ENCODE measurements around the gene AREG.

DNA sequence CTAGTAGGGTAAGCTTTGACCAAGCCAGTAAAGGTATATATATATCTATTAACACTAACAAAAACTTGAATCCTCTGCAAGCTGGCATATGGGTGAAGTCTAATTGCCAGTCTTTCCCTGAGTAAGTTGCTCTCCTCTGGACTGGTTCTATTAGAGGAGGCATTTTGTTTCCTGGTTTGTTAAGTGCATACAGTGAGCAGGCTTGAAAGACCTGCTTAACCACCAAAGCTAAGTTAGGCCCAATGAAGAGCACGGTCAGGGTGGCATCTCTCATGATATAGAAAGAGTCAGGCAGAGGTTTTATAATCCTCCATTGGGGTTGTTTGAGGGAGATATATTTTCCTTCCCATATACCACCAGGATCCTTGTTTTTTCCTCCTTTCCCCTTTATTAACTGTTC lies 9.6 kb upstream of the AREG start:
- TF ChIP-seq, protein P1, sequence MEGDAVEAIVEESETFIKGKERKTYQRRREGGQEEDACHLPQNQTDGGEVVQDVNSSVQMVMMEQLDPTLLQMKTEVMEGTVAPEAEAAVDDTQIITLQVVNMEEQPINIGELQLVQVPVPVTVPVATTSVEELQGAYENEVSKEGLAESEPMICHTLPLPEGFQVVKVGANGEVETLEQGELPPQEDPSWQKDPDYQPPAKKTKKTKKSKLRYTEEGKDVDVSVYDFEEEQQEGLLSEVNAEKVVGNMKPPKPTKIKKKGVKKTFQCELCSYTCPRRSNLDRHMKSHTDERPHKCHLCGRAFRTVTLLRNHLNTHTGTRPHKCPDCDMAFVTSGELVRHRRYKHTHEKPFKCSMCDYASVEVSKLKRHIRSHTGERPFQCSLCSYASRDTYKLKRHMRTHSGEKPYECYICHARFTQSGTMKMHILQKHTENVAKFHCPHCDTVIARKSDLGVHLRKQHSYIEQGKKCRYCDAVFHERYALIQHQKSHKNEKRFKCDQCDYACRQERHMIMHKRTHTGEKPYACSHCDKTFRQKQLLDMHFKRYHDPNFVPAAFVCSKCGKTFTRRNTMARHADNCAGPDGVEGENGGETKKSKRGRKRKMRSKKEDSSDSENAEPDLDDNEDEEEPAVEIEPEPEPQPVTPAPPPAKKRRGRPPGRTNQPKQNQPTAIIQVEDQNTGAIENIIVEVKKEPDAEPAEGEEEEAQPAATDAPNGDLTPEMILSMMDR (IDR thresholded peaks at IDR 0.05): no peak
- TF ChIP-seq POLR2A (IDR thresholded peaks at IDR 0.05): no peak
